K562 (cell line): Measurements from ENCODE around the gene NUP160. TPM values are rescaled to one million over a fixed set of nuclear protein-coding genes. Genes with fewer than 3 reads are reported as not detected.

Source experiments
- ATAC-seq: fragments of 200-7000 bp; cut with Tn5 transposase; 3 replicates; pipeline ENCODE4 v1.9.1; 2020; ENCODE audit warnings: moderate library complexity
- BruUV-seq: library from RNA; stranded (reverse); fragments of 400-500 nt; replicated peaks from 2 replicates; lab custom pipeline; 2021; lab: Mats Ljungman, UMichigan
- CTCF ChIA-PET: fragments of 300-600 bp; formaldehyde crosslinking; extraction: SDS; loops from one replicate; lab custom pipeline; 2021; ENCODE audit warnings: low intra/inter-chr PET ratio; lab: Yijun Ruan, JAX
- POLR2A ChIA-PET: fragments of 300-600, 350-650 bp; sonication (Branson Sonifier 250); formaldehyde crosslinking; extraction: SDS; loops from one replicate; lab custom pipeline; 2021; ENCODE audit warnings: antibody characterized with exemption, inconsistent platforms; lab: Yijun Ruan, JAX
- DNase-seq, 4 experiments: peaks; one replicate each; pipeline versions ENCODE4 v3.0.0 to v3.0.0-alpha.2; 2011 to 2018; ENCODE audit warnings: low spot score in 3 of 4, mixed read lengths in 3 of 4; ENCODE audit errors: extremely low read depth in 1 of 4
- FAIRE-seq: peaks from 2 replicates; lab custom pipeline; 2011; peaks lifted over from hg19 to GRCh38; lab: Jason Lieb, UNC
- H2AFZ ChIP-seq: 2 replicates; pipeline ENCODE4 v1.6.0; 2011; ENCODE audit warnings: low read depth, low read length, control low read depth, inconsistent platforms
- H3K27ac ChIP-seq: fragments of 200-600 bp; 3 replicates; pipeline ENCODE4 v1.8.0; 2011; ENCODE audit warnings: low read depth, mild to moderate bottlenecking, control low read depth, inconsistent platforms, low read length, moderate library complexity, mixed read lengths; ENCODE audit errors: extremely low read depth
- H3K27me3 ChIP-seq, 2 experiments: fragments of 300-600 bp in 1 of 2; 2 replicates in 1 of 2; 3 replicates in 1 of 2; pipeline versions ENCODE4 v1.6.0 to v1.8.0; 2011; ENCODE audit warnings: inconsistent platforms in 2 of 2, low read length in 2 of 2, mild to moderate bottlenecking in 1 of 2, mixed read lengths in 1 of 2, moderate library complexity in 1 of 2; ENCODE audit not compliant: control insufficient read depth in 2 of 2, insufficient read depth in 2 of 2
- H3K36me3 ChIP-seq: fragments of 300-600 bp; 3 replicates; pipeline ENCODE4 v1.8.0; 2011; ENCODE audit warnings: mild to moderate bottlenecking, low read length, inconsistent platforms; ENCODE audit not compliant: control insufficient read depth, insufficient read depth
- H3K4me1 ChIP-seq, 2 experiments: fragments of 200-600 bp in 1 of 2; replicated peaks in 1 of 2; 2 replicates in 1 of 2; 3 replicates in 1 of 2; pipeline versions ENCODE4 v1.5.1 to v1.8.0; 2011; ENCODE audit warnings: inconsistent platforms in 2 of 2, low read length in 2 of 2, mild to moderate bottlenecking in 1 of 2, mixed read lengths in 1 of 2, moderate library complexity in 1 of 2; ENCODE audit not compliant: control insufficient read depth in 2 of 2, insufficient read depth in 2 of 2
- H3K4me2 ChIP-seq: 2 replicates; pipeline ENCODE4 v1.6.1; 2011; ENCODE audit warnings: low read length, control low read depth, inconsistent platforms, mixed read lengths; ENCODE audit not compliant: insufficient read depth
- H3K4me3 ChIP-seq: fragments of 200-600 bp; sonication (generic), shearing (Covaris generic); 2 replicates; pipeline ENCODE4 v1.5.1; 2016; ENCODE audit warnings: control low read depth, inconsistent platforms
- H3K79me2 ChIP-seq: fragments of 200-600 bp; 3 replicates; pipeline ENCODE4 v1.8.0; 2011; ENCODE audit warnings: low read length, inconsistent platforms; ENCODE audit not compliant: control insufficient read depth, insufficient read depth
- H3K9ac ChIP-seq, 2 experiments: 2 replicates each; pipeline versions ENCODE4 v1.6.0 to v1.6.1; 2011; ENCODE audit warnings: low read depth in 2 of 2, low read length in 2 of 2, control low read depth in 1 of 2, inconsistent platforms in 1 of 2, mild to moderate bottlenecking in 1 of 2, mixed read lengths in 1 of 2; ENCODE audit not compliant: insufficient read depth in 1 of 2
- H3K9me1 ChIP-seq: one replicate; pipeline ENCODE4 v1.6.0; 2011; ENCODE audit warnings: inconsistent platforms, mild to moderate bottlenecking, low read length, moderate library complexity; ENCODE audit not compliant: control insufficient read depth, insufficient read depth
- H3K9me3 ChIP-seq: replicated peaks from 2 replicates; pipeline ENCODE4 v1.5.1; 2011; ENCODE audit warnings: low read depth, low read length, inconsistent platforms; ENCODE audit not compliant: control insufficient read depth, insufficient read depth
- H4K20me1 ChIP-seq: replicated peaks from 2 replicates; pipeline ENCODE4 v1.6.1; 2011; ENCODE audit warnings: low read length, inconsistent platforms, mixed read lengths; ENCODE audit not compliant: control insufficient read depth, insufficient read depth
- CBFA2T2 ChIP-seq: fragments of 450-650 bp; conservative IDR thresholded peaks from 2 replicates; pipeline ENCODE4 v1.6.1; 2017; ENCODE audit warnings: mild to moderate bottlenecking
- EHMT2 ChIP-seq: fragments of 450-650 bp; IDR thresholded peaks from 2 replicates; pipeline ENCODE4 v1.6.1; 2018; ENCODE audit warnings: antibody characterized with exemption
- FOXJ3 ChIP-seq: sonication (generic); formaldehyde crosslinking; IDR thresholded peaks from 2 replicates; pipeline ENCODE4 v1.4.0; 2020; ENCODE audit warnings: mild to moderate bottlenecking, missing genetic modification reagents
- HEY1 ChIP-seq: fragments of 250-450 bp; sonication (Bioruptor Pico); IDR thresholded peaks from 2 replicates; pipeline ENCODE4 v1.5.0; 2020; ENCODE audit warnings: mild to moderate bottlenecking, moderate library complexity, borderline replicate concordance
- MEF2A ChIP-seq: IDR thresholded peaks from 2 replicates; pipeline ENCODE4 v1.6.1; 2011; ENCODE audit warnings: low read depth, mild to moderate bottlenecking, low read length, moderate library complexity; ENCODE audit not compliant: control insufficient read depth
- NCOR1 ChIP-seq: fragments of 450-650 bp; IDR thresholded peaks from 2 replicates; pipeline ENCODE4 v1.6.1; 2016; ENCODE audit warnings: mild to moderate bottlenecking, moderate library complexity
- NR2C2 ChIP-seq, 2 experiments: fragments of 200-800 bp in 1 of 2; sonication (Bioruptor generic) in 1 of 2; sonication (generic) in 1 of 2; formaldehyde crosslinking in 1 of 2; IDR thresholded peaks; 2 replicates each; pipeline versions ENCODE4 v1.6.1 to v1.8.0; 2016 to 2022; ENCODE audit warnings: mild to moderate bottlenecking in 1 of 2, missing compliant biosample characterization in 1 of 2, missing genetic modification characterization in 1 of 2, missing genetic modification reagents in 1 of 2
- POLR2B ChIP-seq: fragments of 450-650 bp; IDR thresholded peaks from 2 replicates; pipeline ENCODE4 v1.6.1; 2018; ENCODE audit warnings: low read depth; ENCODE audit not compliant: partially characterized antibody
- PURB ChIP-seq: sonication (generic); formaldehyde crosslinking; IDR thresholded peaks from 2 replicates; pipeline ENCODE4 v1.9.0; 2021; ENCODE audit warnings: low read depth, mild to moderate bottlenecking, missing genetic modification reagents
- RBM14 ChIP-seq: fragments of 200-400 bp; formaldehyde crosslinking; IDR thresholded peaks from 2 replicates; pipeline ENCODE4 v1.6.1; 2018; ENCODE audit warnings: low read depth, mild to moderate bottlenecking, low read length, moderate library complexity, borderline replicate concordance; ENCODE audit not compliant: insufficient read depth
- RBM39 ChIP-seq: fragments of 200-400 bp; formaldehyde crosslinking; optimal IDR thresholded peaks from 2 replicates; pipeline ENCODE3; 2018; ENCODE audit warnings: low read depth, low read length
- SP2 ChIP-seq: IDR thresholded peaks from 2 replicates; pipeline ENCODE4 v1.6.1; 2011; ENCODE audit warnings: mild to moderate bottlenecking, low read depth, low read length, moderate library complexity; ENCODE audit not compliant: poor library complexity, severe bottlenecking; ENCODE audit errors: extremely low read depth
- U2AF2 ChIP-seq: fragments of 200-400 bp; formaldehyde crosslinking; optimal IDR thresholded peaks from 2 replicates; pipeline ENCODE3; 2017; ENCODE audit warnings: low read depth, mild to moderate bottlenecking, low read length
- ZKSCAN3 ChIP-seq: fragments of 250-450 bp; sonication (Bioruptor Pico); IDR thresholded peaks from 2 replicates; pipeline ENCODE4 v1.4.0; 2020
- ZNF644 ChIP-seq: fragments of 200-800 bp; sonication (Bioruptor generic); IDR thresholded peaks from 2 replicates; pipeline ENCODE4 v1.6.1; 2016; ENCODE audit warnings: low read depth, missing genetic modification characterization, missing compliant biosample characterization
- ZNF695 ChIP-seq: fragments of 450-650 bp; formaldehyde crosslinking; IDR thresholded peaks from 2 replicates; pipeline ENCODE4 v1.4.0; 2020; ENCODE audit warnings: mild to moderate bottlenecking, moderate library complexity
- ZNF766 ChIP-seq: fragments of 200-800 bp; sonication (Bioruptor generic); conservative IDR thresholded peaks from 2 replicates; pipeline ENCODE4 v1.6.1; 2016; ENCODE audit warnings: missing genetic modification characterization, missing compliant biosample characterization
- WGBS: fragments of 100-300 bp; shearing (Covaris generic); methylation state at CpG from one replicate; pipeline ENCODE4 v1.1.6; 2016; ENCODE audit warnings: low coverage, mixed read lengths; ENCODE audit not compliant: insufficient coverage; ENCODE audit errors: missing lambda C conversion rate; 5-methylcytosine and 5-hydroxymethylcytosine counted together
- in situ Hi-C: fragments of 300-500 bp; cut with MboI; formaldehyde crosslinking; loops from 4 replicates; pipeline ENCODE4 v1.15.0; 2018; ENCODE audit warnings: inconsistent platforms, mixed read lengths
- intact Hi-C: fragments of 100-400 bp; cut with micrococcal nuclease; formaldehyde crosslinking; loops from 2 replicates; pipeline ENCODE4 v1.14.2; 2022
- polyA plus RNA-seq, 8 experiments: library from polyadenylated mRNA; depleted of rRNA in 4 of 8; stranded (reverse) in 5 of 8; unstranded in 3 of 8; fragments of >200 nt; fragmentation: Nextera tagmentation in 2 of 8; fragmentation: Illumina TruSeq in 1 of 8; extraction: Ambion mirVana in 2 of 8; extraction: Trizol in 1 of 8; gene quantifications; 2 replicates each; pipeline versions ENCODE4 v1.2.1 to v1.2.3, GENCODE V29; 2011 to 2014; ENCODE audit warnings: inconsistent platforms in 1 of 8, missing spikeins in 1 of 8
- total RNA-seq, 7 experiments: library from RNA; depleted of rRNA in 6 of 7; stranded (reverse); fragments of >200 nt in 6 of 7; fragmentation: Illumina TruSeq in 2 of 7; extraction: Trizol in 2 of 7; gene quantifications; 2 replicates each; pipeline versions ENCODE4 v1.2.1 to v1.2.3, GENCODE V29; 2011 to 2021; ENCODE audit warnings: low replicate concordance in 1 of 7
- TF ChIP-seq, protein P1 (sequence below): fragments of 450-650 bp; IDR thresholded peaks from 2 replicates; pipeline ENCODE4 v1.6.1; 2016; ENCODE audit warnings: mild to moderate bottlenecking

The NUP160 gene
- total and polyA plus RNA-seq, 9 of the 15 experiments (the other 6 are each of a cell fraction or from before 2014, with no cell fraction given) = 41.5 to 112 (median 65.0) TPM

DNA sequence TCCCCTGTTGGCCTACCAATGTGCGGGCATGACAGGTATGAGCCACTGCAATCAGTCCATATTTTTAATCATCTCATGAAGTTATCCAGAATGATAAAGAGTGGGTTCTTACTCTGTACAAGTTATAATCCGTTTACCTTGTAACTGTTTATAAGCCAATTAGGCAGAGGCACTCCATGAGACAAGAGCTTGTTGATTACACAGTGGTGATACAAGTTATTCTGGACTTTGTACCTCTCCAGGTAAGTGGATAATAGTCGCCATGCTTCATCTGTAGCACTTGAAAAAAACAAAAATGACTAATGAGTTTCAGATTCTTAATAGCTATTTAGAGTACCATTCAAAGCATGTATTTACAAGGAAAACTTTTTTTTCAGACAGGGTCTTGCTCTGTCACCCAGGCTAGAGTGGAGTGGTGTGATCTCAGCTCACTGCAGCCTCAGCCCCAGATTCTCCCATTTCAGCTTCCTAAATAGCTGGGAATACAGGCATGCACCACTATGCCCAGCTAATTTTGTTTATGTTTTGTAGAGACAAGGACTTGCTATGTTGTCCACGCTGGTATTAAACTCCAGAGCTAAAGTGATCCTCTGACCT, 63.3 kb downstream of the NUP160 start (continued):
- no peak for TF ChIP-seq SP2
- TF ChIP-seq RBM14 = no peak
- no peak for TF ChIP-seq U2AF2
- TF ChIP-seq ZNF766 (CRISPR knock-in tag) = no peak
- TF ChIP-seq PURB = no peak

DNA sequence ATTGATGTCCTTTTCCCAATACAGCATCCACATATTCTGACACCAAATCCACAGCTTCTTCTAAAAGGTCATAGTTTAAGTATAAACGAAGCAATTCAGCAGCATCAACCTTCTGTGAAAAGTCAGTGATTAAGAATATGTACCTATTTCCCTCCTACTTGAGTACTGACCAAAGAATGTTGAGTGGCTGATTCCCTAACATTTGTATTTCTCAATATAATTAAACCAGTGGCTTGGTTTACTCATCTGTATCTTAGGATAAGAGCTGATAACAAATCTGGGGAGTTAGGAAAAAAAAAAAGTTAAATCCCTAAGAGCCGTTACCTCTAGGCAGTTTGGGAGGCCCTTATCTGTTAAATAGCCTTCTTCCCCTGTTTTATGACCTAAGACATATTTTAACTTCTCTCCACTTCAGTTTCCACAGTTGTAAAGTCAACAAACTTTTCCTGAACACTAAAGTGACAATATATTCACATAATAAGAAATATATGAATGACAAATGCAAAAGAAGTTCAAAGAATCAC, 65.0 kb downstream of the NUP160 start:
- no peak overlapping the region for H3K27ac ChIP-seq
- no peaks in the 10 kb centered on the region for H3K27me3 ChIP-seq
- no peaks in the 10 kb centered on the region for H3K79me2 ChIP-seq
- no peaks in the 10 kb centered on the region for H4K20me1 ChIP-seq
- H3K9me3 ChIP-seq = no peaks in the 10 kb centered on the region
- POLR2A ChIA-PET = interaction anchor here (0.7 kb wide), 1 partner anchor 10 kb away, joined by 3 read pairs; no protein-coding TSS in a partner anchor
- TF ChIP-seq HEY1 = no peak
- TF ChIP-seq MEF2A = no peak
- TF ChIP-seq, protein P1, sequence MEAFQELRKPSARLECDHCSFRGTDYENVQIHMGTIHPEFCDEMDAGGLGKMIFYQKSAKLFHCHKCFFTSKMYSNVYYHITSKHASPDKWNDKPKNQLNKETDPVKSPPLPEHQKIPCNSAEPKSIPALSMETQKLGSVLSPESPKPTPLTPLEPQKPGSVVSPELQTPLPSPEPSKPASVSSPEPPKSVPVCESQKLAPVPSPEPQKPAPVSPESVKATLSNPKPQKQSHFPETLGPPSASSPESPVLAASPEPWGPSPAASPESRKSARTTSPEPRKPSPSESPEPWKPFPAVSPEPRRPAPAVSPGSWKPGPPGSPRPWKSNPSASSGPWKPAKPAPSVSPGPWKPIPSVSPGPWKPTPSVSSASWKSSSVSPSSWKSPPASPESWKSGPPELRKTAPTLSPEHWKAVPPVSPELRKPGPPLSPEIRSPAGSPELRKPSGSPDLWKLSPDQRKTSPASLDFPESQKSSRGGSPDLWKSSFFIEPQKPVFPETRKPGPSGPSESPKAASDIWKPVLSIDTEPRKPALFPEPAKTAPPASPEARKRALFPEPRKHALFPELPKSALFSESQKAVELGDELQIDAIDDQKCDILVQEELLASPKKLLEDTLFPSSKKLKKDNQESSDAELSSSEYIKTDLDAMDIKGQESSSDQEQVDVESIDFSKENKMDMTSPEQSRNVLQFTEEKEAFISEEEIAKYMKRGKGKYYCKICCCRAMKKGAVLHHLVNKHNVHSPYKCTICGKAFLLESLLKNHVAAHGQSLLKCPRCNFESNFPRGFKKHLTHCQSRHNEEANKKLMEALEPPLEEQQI = no peak
- TF ChIP-seq ZNF644 (tag) = no peak
- no peak for TF ChIP-seq EHMT2
- no peak for TF ChIP-seq FOXJ3 (CRISPR knock-in tag)
- TF ChIP-seq CBFA2T2 = no peak
- no peak for TF ChIP-seq RBM39
- TF ChIP-seq NCOR1 = no peak
- TF ChIP-seq NR2C2 (CRISPR knock-in tag; IDR thresholded peaks at IDR 0.05) = no peak
- no peak for TF ChIP-seq NR2C2 (tag; IDR thresholded peaks at IDR 0.05)
- TF ChIP-seq ZKSCAN3 = no peak
- TF ChIP-seq POLR2B = no peak
- TF ChIP-seq ZNF695 (CRISPR knock-in tag) = no peak
- H3K9ac ChIP-seq = no peak overlapping the region
- DNase-seq (no peak), ATAC-seq (no peak), FAIRE-seq (no peak)
- intact Hi-C loops = no loop called here
- H3K4me1 ChIP-seq = no peaks in the 10 kb centered on the region
- H3K4me3 ChIP-seq = no peak overlapping the region
- WGBS = 44% methylated on average over 2 of the region's 2 CpGs
- H3K4me2 ChIP-seq = no peak overlapping the region
- CTCF ChIA-PET = no interaction called here
- peaks cover 88% of the 10 kb centered on the region for H3K36me3 ChIP-seq
- H2AFZ ChIP-seq = no peak overlapping the region
- TSS peak; percentile 3 for BruUV-seq
- in situ Hi-C loops = no loop called here
- H3K9me1 ChIP-seq = no peaks in the 10 kb centered on the region
